ENCODE results near the gene TMEM8B. TPM values are rescaled to one million over a fixed set of nuclear protein-coding genes. Genes with fewer than 3 reads are reported as not detected.

TMEM8B gene
- total and polyA plus RNA-seq, 9 of the 15 experiments (the other 6 are each of a cell fraction or from before 2014, with no cell fraction given) = 0.01 to 2.2 (median 1.1) TPM

- TF ChIP-seq ZNF175 (CRISPR knock-in tag; IDR thresholded peaks at IDR 0.05; ENCODE audit: low read depth) (no peak), ZEB2 (IDR thresholded peaks at IDR 0.05) (no peak), ZBTB26 (CRISPR knock-in tag; IDR thresholded peaks at IDR 0.05) (no peak), HDAC1 (IDR thresholded peaks at IDR 0.05) (no peak), NR2C2 (CRISPR knock-in tag; IDR thresholded peaks at IDR 0.05) (no peak), NR2C2 (tag; IDR thresholded peaks at IDR 0.05) (no peak), MAFK (IDR thresholded peaks at IDR 0.05; ENCODE audit: low read length) (no peak), CAMTA2 (CRISPR knock-in tag; conservative IDR thresholded peaks at IDR 0.05) (no peak)
- TF ChIP-seq, protein P1, sequence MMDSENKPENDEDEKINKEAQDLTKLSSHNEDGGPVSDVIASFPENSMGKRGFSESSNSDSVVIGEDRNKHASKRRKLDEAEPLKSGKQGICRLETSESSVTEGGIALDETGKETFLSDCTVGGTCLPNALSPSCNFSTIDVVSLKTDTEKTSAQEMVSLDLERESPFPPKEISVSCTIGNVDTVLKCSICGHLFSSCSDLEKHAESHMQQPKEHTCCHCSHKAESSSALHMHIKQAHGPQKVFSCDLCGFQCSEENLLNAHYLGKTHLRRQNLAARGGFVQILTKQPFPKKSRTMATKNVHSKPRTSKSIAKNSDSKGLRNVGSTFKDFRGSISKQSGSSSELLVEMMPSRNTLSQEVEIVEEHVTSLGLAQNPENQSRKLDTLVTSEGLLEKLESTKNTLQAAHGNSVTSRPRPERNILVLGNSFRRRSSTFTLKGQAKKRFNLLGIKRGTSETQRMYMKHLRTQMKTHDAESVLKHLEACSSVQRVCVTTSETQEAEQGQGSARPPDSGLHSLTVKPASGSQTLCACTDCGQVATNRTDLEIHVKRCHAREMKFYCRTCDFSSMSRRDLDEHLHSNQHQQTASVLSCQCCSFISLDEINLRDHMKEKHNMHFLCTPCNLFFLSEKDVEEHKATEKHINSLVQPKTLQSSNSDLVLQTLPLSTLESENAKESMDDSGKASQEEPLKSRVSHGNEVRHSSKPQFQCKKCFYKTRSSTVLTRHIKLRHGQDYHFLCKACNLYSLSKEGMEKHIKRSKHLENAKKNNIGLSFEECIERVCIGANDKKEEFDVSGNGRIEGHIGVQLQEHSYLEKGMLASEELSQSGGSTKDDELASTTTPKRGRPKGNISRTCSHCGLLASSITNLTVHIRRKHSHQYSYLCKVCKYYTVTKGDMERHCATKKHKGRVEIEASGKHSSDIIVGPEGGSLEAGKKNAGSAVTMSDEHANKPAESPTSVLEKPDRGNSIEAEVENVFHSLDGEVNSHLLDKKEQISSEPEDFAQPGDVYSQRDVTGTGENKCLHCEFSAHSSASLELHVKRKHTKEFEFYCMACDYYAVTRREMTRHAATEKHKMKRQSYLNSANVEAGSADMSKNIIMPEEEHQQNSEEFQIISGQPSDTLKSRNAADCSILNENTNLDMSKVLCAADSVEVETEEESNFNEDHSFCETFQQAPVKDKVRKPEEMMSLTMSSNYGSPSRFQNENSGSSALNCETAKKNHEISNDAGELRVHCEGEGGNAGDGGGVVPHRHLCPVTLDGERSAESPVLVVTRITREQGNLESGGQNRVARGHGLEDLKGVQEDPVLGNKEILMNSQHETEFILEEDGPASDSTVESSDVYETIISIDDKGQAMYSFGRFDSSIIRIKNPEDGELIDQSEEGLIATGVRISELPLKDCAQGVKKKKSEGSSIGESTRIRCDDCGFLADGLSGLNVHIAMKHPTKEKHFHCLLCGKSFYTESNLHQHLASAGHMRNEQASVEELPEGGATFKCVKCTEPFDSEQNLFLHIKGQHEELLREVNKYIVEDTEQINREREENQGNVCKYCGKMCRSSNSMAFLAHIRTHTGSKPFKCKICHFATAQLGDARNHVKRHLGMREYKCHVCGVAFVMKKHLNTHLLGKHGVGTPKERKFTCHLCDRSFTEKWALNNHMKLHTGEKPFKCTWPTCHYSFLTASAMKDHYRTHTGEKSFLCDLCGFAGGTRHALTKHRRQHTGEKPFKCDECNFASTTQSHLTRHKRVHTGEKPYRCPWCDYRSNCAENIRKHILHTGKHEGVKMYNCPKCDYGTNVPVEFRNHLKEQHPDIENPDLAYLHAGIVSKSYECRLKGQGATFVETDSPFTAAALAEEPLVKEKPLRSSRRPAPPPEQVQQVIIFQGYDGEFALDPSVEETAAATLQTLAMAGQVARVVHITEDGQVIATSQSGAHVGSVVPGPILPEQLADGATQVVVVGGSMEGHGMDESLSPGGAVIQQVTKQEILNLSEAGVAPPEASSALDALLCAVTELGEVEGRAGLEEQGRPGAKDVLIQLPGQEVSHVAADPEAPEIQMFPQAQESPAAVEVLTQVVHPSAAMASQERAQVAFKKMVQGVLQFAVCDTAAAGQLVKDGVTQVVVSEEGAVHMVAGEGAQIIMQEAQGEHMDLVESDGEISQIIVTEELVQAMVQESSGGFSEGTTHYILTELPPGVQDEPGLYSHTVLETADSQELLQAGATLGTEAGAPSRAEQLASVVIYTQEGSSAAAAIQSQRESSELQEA (IDR thresholded peaks at IDR 0.05; ENCODE audit: low read depth) = no peak
- TF ChIP-seq, protein P2, sequence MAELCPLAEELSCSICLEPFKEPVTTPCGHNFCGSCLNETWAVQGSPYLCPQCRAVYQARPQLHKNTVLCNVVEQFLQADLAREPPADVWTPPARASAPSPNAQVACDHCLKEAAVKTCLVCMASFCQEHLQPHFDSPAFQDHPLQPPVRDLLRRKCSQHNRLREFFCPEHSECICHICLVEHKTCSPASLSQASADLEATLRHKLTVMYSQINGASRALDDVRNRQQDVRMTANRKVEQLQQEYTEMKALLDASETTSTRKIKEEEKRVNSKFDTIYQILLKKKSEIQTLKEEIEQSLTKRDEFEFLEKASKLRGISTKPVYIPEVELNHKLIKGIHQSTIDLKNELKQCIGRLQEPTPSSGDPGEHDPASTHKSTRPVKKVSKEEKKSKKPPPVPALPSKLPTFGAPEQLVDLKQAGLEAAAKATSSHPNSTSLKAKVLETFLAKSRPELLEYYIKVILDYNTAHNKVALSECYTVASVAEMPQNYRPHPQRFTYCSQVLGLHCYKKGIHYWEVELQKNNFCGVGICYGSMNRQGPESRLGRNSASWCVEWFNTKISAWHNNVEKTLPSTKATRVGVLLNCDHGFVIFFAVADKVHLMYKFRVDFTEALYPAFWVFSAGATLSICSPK (IDR thresholded peaks at IDR 0.05; ENCODE audit: borderline replicate concordance) = no peak
Measured at GRCh38 chr9:35856206-35856605, 27.2 kb downstream of the TMEM8B start (continued).
